Body of pancreas (tissue), 4 donors: ENCODE results near the gene SLC25A21. TPM values are rescaled to one million over a fixed set of nuclear protein-coding genes. Genes with fewer than 3 reads are reported as not detected.

Source experiments
- ATAC-seq: fragments of 150-250 bp; one replicate; pipeline ENCODE4 v1.9.1; 2016
- DNase-seq, 4 donors: peaks; one replicate each; pipeline ENCODE4 v3.0.0-alpha.2; 2019
- H3K27ac ChIP-seq, 4 donors: fragments of 200-600 bp; sonication (generic); 1 replicate in 3 of 4; 2 replicates in 1 of 4; pipeline versions ENCODE4 v1.5.1 to v1.6.1; 2016 to 2019; ENCODE audit warnings: mild to moderate bottlenecking in 1 of 4, mixed read lengths in 1 of 4, moderate library complexity in 1 of 4
- H3K27me3 ChIP-seq, 2 donors: fragments of 200-600 bp; sonication (generic); one replicate each; pipeline ENCODE4 v1.6.0; 2016; ENCODE audit warnings: mild to moderate bottlenecking in 1 of 2
- H3K36me3 ChIP-seq, 2 donors: fragments of 200-600 bp; sonication (generic); replicated peaks in 1 of 2; 2 replicates each; pipeline ENCODE4 v1.5.1; 2016; ENCODE audit warnings: low read depth in 2 of 2; ENCODE audit not compliant: insufficient read depth in 1 of 2
- H3K4me1 ChIP-seq: fragments of 200-600 bp; sonication (generic); one replicate; pipeline ENCODE4 v1.6.0; 2016
- H3K4me3 ChIP-seq, 2 donors: fragments of 200-600 bp; sonication (generic); 1 replicate in 1 of 2; 2 replicates in 1 of 2; pipeline ENCODE4 v1.5.1; 2016 to 2019
- H3K9me3 ChIP-seq, 3 donors: fragments of 200-600 bp; sonication (generic); 1 replicate in 2 of 3; 2 replicates in 1 of 3; pipeline ENCODE4 v1.5.1; 2016
- POLR2A ChIP-seq, 3 donors: fragments of 450-650 bp; IDR thresholded peaks; one replicate each; pipeline ENCODE4 v1.6.1; 2016; ENCODE audit warnings: antibody characterized with exemption in 3 of 3, mild to moderate bottlenecking in 2 of 3
- WGBS, 2 donors: methylation state at CpG; one replicate each; pipeline ENCODE4 v1.1.5; 2017; 5-methylcytosine and 5-hydroxymethylcytosine counted together
- intact Hi-C: fragments of 100-400 bp; cut with DNase I; formaldehyde crosslinking; loops from one replicate; pipeline ENCODE4 v1.15.1; 2023
- total RNA-seq, 2 donors: library from RNA; depleted of rRNA; stranded (reverse); fragments of >200 nt; gene quantifications; one replicate each; pipeline ENCODE4 v1.1.0, GENCODE V29; 2016
- TF ChIP-seq, protein P1 (sequence below), 7 experiments: fragments of 450-650 bp in 4 of 7; fragments of 200-600 bp in 3 of 7; sonication (generic) in 3 of 7; IDR thresholded peaks; one replicate each; pipeline ENCODE4 v1.5.1; 2016 to 2019; ENCODE audit warnings: antibody characterized with exemption in 7 of 7

Gene SLC25A21
- total RNA-seq, 2 donors from 2014 or later, result not detected

DNA sequence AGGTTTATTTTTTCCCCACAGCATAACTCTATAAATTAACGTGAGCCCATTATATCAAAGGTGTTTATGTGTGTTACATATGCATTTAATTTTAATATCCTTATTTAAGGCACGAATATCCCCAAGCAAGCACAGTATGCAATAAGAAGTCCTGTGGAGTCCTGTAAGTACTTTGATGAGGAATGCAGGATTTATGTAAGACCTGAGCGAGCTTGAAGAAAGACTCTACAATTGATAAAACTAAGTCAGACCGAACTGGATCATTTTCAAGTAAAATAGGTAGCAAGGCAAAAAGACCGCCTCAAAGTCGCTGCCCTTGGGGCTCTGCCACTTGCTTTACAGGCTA is 755 bp downstream of the SLC25A21 start:
- Histone ChIP-seq H3K27me3 (no peaks in the 10 kb centered on the region), H3K27ac (peak overlapping the region in 3 of 4 donors; percentile 81 to 93 (median 87)), H3K36me3 (no peaks in the 10 kb centered on the region), H3K4me3 (peak overlapping the region; percentile 29 to 44), H3K9me3 (no peaks in the 10 kb centered on the region), H3K4me1 (peaks cover 44% of the 10 kb centered on the region)
- WGBS, 2 donors, result 1 to 3% methylated on average over 6 of the region's 6 CpGs
- ATAC-seq, result no peak
- intact Hi-C loops, result no loop called here
- DNase-seq, result no peak
- TF ChIP-seq, protein P1, sequence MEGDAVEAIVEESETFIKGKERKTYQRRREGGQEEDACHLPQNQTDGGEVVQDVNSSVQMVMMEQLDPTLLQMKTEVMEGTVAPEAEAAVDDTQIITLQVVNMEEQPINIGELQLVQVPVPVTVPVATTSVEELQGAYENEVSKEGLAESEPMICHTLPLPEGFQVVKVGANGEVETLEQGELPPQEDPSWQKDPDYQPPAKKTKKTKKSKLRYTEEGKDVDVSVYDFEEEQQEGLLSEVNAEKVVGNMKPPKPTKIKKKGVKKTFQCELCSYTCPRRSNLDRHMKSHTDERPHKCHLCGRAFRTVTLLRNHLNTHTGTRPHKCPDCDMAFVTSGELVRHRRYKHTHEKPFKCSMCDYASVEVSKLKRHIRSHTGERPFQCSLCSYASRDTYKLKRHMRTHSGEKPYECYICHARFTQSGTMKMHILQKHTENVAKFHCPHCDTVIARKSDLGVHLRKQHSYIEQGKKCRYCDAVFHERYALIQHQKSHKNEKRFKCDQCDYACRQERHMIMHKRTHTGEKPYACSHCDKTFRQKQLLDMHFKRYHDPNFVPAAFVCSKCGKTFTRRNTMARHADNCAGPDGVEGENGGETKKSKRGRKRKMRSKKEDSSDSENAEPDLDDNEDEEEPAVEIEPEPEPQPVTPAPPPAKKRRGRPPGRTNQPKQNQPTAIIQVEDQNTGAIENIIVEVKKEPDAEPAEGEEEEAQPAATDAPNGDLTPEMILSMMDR (IDR thresholded peaks at IDR 0.05), result no peak
- TF ChIP-seq POLR2A (IDR thresholded peaks at IDR 0.05), result no peak

DNA sequence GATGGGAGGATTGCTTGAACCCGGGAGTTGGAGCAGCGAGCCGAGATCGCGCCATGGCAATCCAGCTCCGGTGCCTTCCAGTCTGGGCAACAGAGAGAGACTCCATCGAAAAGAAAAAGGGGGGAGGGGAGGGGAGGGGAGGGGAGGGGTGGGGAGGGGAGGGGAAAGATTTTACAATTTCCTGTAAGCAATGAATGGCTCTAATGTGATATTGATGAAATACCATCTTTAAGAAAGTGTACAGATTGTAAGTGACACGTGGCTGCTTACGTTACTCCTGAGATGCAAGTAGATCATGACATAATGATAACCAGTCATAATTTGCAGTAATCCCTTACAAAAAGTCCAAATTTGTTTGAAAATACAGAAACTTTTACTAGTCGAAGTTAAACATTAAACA is 1.4 kb downstream of the SLC25A21 start:
- Histone ChIP-seq H3K4me3 (no peak overlapping the region), H3K27me3 (no peaks in the 10 kb centered on the region), H3K4me1 (peaks cover 38% of the 10 kb centered on the region), H3K27ac (no peak overlapping the region), H3K36me3 (no peaks in the 10 kb centered on the region), H3K9me3 (no peaks in the 10 kb centered on the region)
- DNase-seq (no peak), ATAC-seq (no peak)
- intact Hi-C loops, result no loop called here
- TF ChIP-seq POLR2A (IDR thresholded peaks at IDR 0.05), result no peak
- TF ChIP-seq, protein P1 (IDR thresholded peaks at IDR 0.05), result no peak
- 70 to 74% methylated on average over 10 of the region's 10 CpGs for WGBS, 2 donors

DNA sequence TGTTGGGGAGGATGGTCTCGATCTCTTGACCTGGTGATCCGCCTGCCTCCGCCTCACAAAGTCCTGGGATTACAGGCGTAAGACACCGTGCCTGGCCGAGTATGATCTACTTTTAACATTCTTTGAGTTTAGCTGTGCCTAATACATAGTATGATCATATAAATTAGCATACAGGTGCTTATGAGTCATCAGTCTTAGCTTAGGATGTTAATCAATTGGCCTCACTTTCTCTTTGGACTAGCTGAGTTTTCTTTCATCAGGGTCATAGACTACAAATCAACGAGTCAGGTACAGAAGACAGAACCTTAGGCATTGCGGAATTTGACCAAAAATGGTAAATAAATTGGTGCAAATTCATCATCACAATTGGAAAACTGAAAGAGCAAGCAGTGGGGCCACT is 2.2 kb downstream of the SLC25A21 start:
- no peaks in the 10 kb centered on the region for H3K9me3 ChIP-seq
- 86 to 93% methylated on average over 8 of the region's 8 CpGs for WGBS, 2 donors
- intact Hi-C loops, result no loop called here

DNA sequence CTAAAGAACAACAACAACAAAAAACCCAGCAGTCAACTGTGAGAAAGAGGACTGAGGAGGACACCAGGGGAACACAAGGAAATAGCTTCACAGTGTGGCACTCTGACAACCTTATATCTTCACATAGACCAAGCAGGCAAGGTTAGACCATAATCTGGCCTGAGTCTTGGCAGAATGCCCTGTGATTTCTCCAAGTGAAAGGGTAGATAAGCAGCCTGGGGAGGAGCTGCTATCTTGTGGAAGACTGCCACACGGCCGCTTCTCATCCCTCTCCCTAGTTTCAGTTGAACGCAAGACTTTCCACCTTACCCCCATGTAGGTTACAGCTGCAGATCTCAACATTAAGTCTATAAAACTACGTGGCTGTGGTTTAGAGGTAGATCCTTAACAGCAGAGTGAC is 3.7 kb downstream of the SLC25A21 start:
- H3K4me1 ChIP-seq, result peaks cover 17% of the 10 kb centered on the region
- intact Hi-C loops, result no loop called here
- H3K36me3 ChIP-seq, result no peaks in the 10 kb centered on the region
- TF ChIP-seq POLR2A (IDR thresholded peaks at IDR 0.05), result no peak
- TF ChIP-seq, protein P1 (IDR thresholded peaks at IDR 0.05), result no peak
- H3K9me3 ChIP-seq, result no peaks in the 10 kb centered on the region
- no peaks in the 10 kb centered on the region for H3K27me3 ChIP-seq
- no peak overlapping the region for H3K4me3 ChIP-seq
- no peak overlapping the region for H3K27ac ChIP-seq
- WGBS, 2 donors, result 38 to 62% methylated on average over 4 of the region's 4 CpGs
- peak in 1 of 4 donors; percentile 14 for DNase-seq
- no peak for ATAC-seq

More for the DNA sequence above, 2.2 kb downstream of the SLC25A21 start:
- H3K27ac ChIP-seq, result no peak overlapping the region
- no peak overlapping the region for H3K4me3 ChIP-seq
- DNase-seq (no peak), ATAC-seq (no peak)
- H3K4me1 ChIP-seq, result peaks cover 30% of the 10 kb centered on the region
- TF ChIP-seq, protein P1 (IDR thresholded peaks at IDR 0.05), result no peak
- TF ChIP-seq POLR2A (IDR thresholded peaks at IDR 0.05), result no peak
- H3K27me3 ChIP-seq, result no peaks in the 10 kb centered on the region
- no peaks in the 10 kb centered on the region for H3K36me3 ChIP-seq
